AG04449 (cell line): ENCODE measurements around the gene RANBP3.
"Not testable (repeated sequence)": the region's sequence is repeated elsewhere in the genome, so short reads cannot be mapped to it uniquely, and the experiment has no call there.

Experiments
- CTCF ChIA-PET: fragments of 350-600 bp; formaldehyde crosslinking; extraction: SDS; loops from one replicate; lab custom pipeline; 2021; ENCODE audit warnings: antibody characterized with exemption; lab: Yijun Ruan, JAX
- POLR2A ChIA-PET: fragments of 400-600, 350-600 bp; formaldehyde crosslinking; extraction: SDS; loops from one replicate; lab custom pipeline; 2020; ENCODE audit warnings: antibody characterized with exemption, inconsistent platforms; lab: Yijun Ruan, JAX
- DNase-seq: peaks from one replicate; pipeline ENCODE4 v3.0.0-alpha.2; 2010; ENCODE audit warnings: low read depth, low spot score
- H3K4me3 ChIP-seq: 2 replicates; pipeline ENCODE4 v1.5.1; 2011; ENCODE audit warnings: low read depth, mild to moderate bottlenecking, control low read depth, low read length
- CTCF ChIP-seq: IDR thresholded peaks from one replicate; pipeline ENCODE4 v1.5.1; 2011; ENCODE audit warnings: mild to moderate bottlenecking, moderate library complexity, low read length, control low read depth, inconsistent platforms; ENCODE audit not compliant: insufficient read depth; ENCODE audit errors: missing control alignments

The RANBP3 gene

DNA sequence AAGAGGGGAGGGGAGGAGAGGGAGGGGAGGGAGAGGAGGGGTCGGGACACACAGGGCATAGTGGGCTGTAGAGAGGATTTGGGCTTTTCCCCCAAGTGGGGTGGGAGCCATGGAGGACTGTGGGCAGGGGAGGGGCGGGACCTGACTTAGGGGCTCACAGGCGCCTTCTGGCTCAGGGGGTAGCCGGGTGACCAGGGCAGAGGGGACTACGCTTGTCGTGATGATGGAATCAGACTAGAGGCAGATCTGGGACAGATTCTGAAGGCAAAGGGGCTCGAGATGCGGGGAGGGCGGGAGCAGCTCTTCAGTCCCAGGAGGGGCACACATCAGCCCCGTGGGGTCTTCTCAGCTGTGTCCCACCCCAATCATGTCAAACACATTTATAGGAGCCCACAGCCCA is 87.8 kb downstream of the RANBP3 start:
- CTCF ChIA-PET = interaction anchor here (1.0 to 5.0 kb wide), 5 partner anchors 9 to 116 kb away, joined by 3 to 100 read pairs (median 5); partner anchors contain the start of gene NRTN
- no peak for DNase-seq
- no peak overlapping the region for H3K4me3 ChIP-seq
- TF ChIP-seq CTCF = no peak
- POLR2A ChIA-PET = interaction anchor here (0.8 kb wide), 1 partner anchor 62 kb away, joined by 3 read pairs; no protein-coding TSS in a partner anchor

DNA sequence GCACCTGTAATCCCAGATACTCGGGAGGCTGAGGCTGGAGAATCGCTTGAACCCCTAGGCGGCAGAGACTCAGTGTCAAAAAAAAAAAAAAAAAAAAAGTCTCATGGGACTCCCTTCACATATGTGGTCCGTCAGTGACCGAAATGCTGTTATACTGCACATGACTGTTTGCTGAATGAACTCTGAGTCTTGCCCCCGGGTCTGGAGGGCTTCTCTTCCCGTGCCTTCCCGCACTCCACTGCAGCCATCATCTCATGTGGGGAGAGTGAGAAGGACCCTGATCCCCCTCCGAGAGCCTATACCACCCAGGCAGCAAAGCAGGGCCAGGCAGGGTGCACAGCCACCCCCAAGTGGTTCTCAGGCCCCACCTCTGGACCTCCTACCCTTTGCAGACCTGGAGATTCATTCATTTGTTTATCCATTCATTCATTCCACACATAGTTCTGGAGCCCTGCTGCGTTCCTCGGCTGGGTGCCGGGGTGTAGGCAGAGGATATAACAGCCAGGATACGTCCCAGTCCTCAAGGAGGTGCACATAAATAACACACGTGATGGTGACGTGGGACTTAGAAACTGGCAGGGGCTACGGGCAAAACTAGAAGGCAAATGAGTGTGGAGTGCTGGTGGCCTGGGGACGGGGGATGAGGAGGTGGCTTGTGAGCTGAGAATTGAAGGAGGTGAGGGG is 88.5 kb downstream of the RANBP3 start:
- CTCF ChIA-PET = interaction anchor here (1.5 to 5.0 kb wide), 4 partner anchors 10 to 86 kb away, joined by 4 to 100 read pairs (median 6); partner anchors contain the start of gene NRTN
- no peak for DNase-seq
- no peak for TF ChIP-seq CTCF
- H3K4me3 ChIP-seq = no peak overlapping the region
- POLR2A ChIA-PET = no interaction called here

- POLR2A ChIA-PET = interaction anchor here (0.6 kb wide), 1 partner anchor 102 kb away, joined by 3 read pairs; no protein-coding TSS in a partner anchor
- CTCF ChIA-PET = interaction anchor here (1.9 to 7.5 kb wide), 2 partner anchors 9 to 80 kb away, joined by 7 to 38 read pairs; partner anchors contain the start of gene NRTN
- not testable (repeated sequence) for DNase-seq
Measured at GRCh38 chr19:5884065-5884811, 93.7 kb downstream of the RANBP3 start.

GRCh38 chr19:5883157-5883873 is 94.6 kb downstream of the RANBP3 start:
- CTCF ChIA-PET = interaction anchor here (1.4 to 7.5 kb wide), 3 partner anchors 8 to 79 kb away, joined by 5 to 38 read pairs (median 7); partner anchors contain the start of gene NRTN
- H3K4me3 ChIP-seq, DNase-seq: not testable (repeated sequence)
- POLR2A ChIA-PET = interaction anchor here (0.6 kb wide), 1 partner anchor 101 kb away, joined by 3 read pairs; no protein-coding TSS in a partner anchor

More at GRCh38 chr19:5884065-5884811, 93.7 kb downstream of the RANBP3 start:
- not testable (repeated sequence) for H3K4me3 ChIP-seq

DNA sequence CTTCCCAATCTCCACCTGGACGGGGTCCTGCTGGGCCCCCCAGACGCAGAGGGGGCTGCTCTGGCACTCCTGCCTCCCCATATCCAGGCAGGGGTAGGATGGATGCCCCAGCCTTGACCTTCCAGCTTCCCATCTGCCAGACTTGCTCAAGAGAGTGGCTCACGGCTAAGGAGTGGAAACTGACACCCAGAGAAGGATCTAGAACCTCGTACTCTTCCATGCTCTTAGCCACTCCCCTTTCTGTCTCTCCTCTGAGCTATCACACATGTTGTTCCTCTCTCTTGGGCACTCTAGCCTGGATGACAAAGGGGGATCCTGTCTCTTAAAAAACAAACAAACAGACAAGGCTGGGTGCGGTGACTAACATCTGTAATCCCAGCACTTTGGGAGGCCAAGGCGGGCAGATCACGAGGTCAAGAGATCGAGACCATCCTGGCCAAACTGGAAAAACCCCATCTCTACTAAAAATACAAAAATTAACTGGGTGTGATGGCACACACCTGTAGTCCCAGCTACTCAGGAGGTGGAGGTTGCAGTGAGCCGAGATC is 95.4 kb downstream of the RANBP3 start:
- no peak for DNase-seq
- TF ChIP-seq CTCF = no peak
- ChIA-PET POLR2A (no interaction called here), CTCF (interaction anchor here (1.3 to 7.5 kb wide), 4 partner anchors 9 to 78 kb away, joined by 3 to 38 read pairs (median 6); partner anchors contain the start of gene NRTN)
- H3K4me3 ChIP-seq = no peak overlapping the region

DNA sequence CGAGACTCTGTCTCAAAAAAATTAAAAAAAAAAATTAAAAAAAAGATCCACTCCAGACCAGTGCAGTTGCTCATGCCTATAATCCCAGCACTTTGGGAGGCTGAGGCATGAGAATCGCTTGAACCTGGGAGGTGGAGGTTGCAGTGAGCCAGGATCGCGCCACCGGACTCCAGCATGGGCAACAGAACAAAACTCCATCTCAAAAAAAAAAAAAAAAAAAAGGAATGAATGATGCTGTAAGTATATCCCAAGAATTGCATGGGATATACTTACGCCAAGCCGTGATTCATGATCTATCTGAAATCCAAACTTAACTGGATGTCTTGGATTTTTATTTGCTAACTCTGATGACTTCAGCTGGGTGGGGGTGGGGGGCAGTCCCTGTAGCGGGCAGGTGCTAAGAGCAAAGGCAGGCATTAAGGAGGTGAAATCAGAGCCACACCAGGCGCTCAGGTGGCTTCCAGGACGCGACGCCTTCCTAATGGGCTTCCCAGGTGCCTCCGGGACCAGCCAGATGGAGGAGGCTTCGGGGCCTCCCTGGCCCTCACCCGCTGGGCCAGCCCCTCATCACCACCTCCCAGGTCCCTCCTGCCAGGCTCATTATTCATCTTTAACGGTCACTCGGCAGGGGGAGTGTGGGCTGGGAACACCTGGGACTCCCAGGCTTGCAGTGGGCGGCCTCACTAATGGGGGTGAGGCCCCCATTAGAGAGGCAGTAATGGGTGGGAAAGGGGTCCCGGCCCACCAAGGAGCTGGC is 96.2 kb downstream of the RANBP3 start:
- no peak for TF ChIP-seq CTCF
- CTCF ChIA-PET = interaction anchor here (1.3 to 7.5 kb wide), 3 partner anchors 10 to 78 kb away, joined by 3 to 38 read pairs (median 5); partner anchors contain the start of gene NRTN
- POLR2A ChIA-PET = no interaction called here
- DNase-seq = no peak
- H3K4me3 ChIP-seq = no peak overlapping the region
